Mucosa of gallbladder (tissue), 1 donor: ENCODE measurements around the gene HNF1B. TPM values are rescaled to one million over a fixed set of nuclear protein-coding genes. Genes with fewer than 3 reads are reported as not detected.
"Not testable (repeated sequence)": the region's sequence is repeated elsewhere in the genome, so short reads cannot be mapped to it uniquely, and the experiment has no call there.

Experiments used
- DNase-seq: peaks from one replicate; pipeline ENCODE4 v3.0.0-alpha.2; 2020; ENCODE audit warnings: low spot score
- total RNA-seq: library from RNA; stranded (reverse); gene quantifications from one replicate; pipeline ENCODE4 v1.2.1, GENCODE V29; 2021
- donor health status: DM: no; HTN: no; CAD: no.

The HNF1B gene
- total RNA-seq, 1 donor from 2014 or later: 142 TPM

GRCh38 chr17:37702598-37702997, 42.3 kb downstream of the HNF1B start:
- no peak for DNase-seq

GRCh38 chr17:37701496-37701898, 43.4 kb downstream of the HNF1B start:
- DNase-seq: peak; percentile 43

- DNase-seq: no peak
Observed at GRCh38 chr17:37700881-37701280, 44.0 kb downstream of the HNF1B start.

- DNase-seq: no peak
Observed at GRCh38 chr17:37699285-37699973, 45.4 kb downstream of the HNF1B start.

GRCh38 chr17:37698911-37699255, 46.0 kb downstream of the HNF1B start:
- DNase-seq: no peak

- DNase-seq: no peak
Observed at GRCh38 chr17:37698132-37698910, 46.5 kb downstream of the HNF1B start.

- no peak for DNase-seq
Observed at GRCh38 chr17:37697381-37697780, 47.5 kb downstream of the HNF1B start.

- no peak for DNase-seq
Observed at GRCh38 chr17:37696366-37696765, 48.5 kb downstream of the HNF1B start.

- DNase-seq: no peak
Observed at GRCh38 chr17:37695726-37696125, 49.1 kb downstream of the HNF1B start.

GRCh38 chr17:37694734-37695133, 50.1 kb downstream of the HNF1B start:
- no peak for DNase-seq

- DNase-seq: no peak
Observed at GRCh38 chr17:37693328-37693727, 51.5 kb downstream of the HNF1B start.

- DNase-seq: no peak
Observed at GRCh38 chr17:37691807-37692206, 53.1 kb downstream of the HNF1B start.

- DNase-seq: no peak
Observed at GRCh38 chr17:37689317-37689716, 55.5 kb downstream of the HNF1B start.

GRCh38 chr17:37683454-37683984, 61.3 kb downstream of the HNF1B start:
- DNase-seq: no peak

GRCh38 chr17:37682007-37682406, 62.9 kb downstream of the HNF1B start:
- no peak for DNase-seq

- not testable (repeated sequence) for DNase-seq
Observed at GRCh38 chr17:37679995-37680394, 64.9 kb downstream of the HNF1B start.

GRCh38 chr17:37678036-37678435, 66.8 kb downstream of the HNF1B start:
- DNase-seq: no peak

- no peak for DNase-seq
Observed at GRCh38 chr17:37677021-37677420, 67.8 kb downstream of the HNF1B start.

GRCh38 chr17:37676115-37676925, 68.5 kb downstream of the HNF1B start:
- DNase-seq: no peak

GRCh38 chr17:37674511-37674910, 70.3 kb downstream of the HNF1B start:
- DNase-seq: no peak

- DNase-seq: no peak
Observed at GRCh38 chr17:37673386-37673785, 71.5 kb downstream of the HNF1B start.

GRCh38 chr17:37672548-37673078, 72.2 kb downstream of the HNF1B start:
- no peak for DNase-seq
